Calu3 (cell line): ENCODE data around the gene POTEE. TPM values are rescaled to one million over a fixed set of nuclear protein-coding genes. Genes with fewer than 3 reads are reported as not detected.
"Not testable (repeated sequence)": the region's sequence is repeated elsewhere in the genome, so short reads cannot be mapped to it uniquely, and the experiment has no call there.

Experiments used
- Bru-seq: library from RNA; stranded (reverse); fragments of 400-500 nt; gene quantifications from one replicate; lab custom pipeline; 2021; lab: Mats Ljungman, UMichigan
- BruChase-seq, 2 experiments: library from RNA; stranded (reverse); fragments of 400-500 nt; gene quantifications; one replicate each; lab custom pipeline; 2021; lab: Mats Ljungman, UMichigan
- BruUV-seq: library from RNA; stranded (reverse); fragments of 400-500 nt; replicated peaks from 2 replicates; lab custom pipeline; 2021; lab: Mats Ljungman, UMichigan
- CTCF ChIA-PET: fragments of 300-600 bp; sonication (Branson Sonifier 250); formaldehyde crosslinking; loops from one replicate; lab custom pipeline; 2022; ENCODE audit warnings: antibody characterized with exemption; lab: Charles Lee
- DNase-seq: peaks from one replicate; pipeline ENCODE4 v3.0.0; 2022
- H3K27ac Mint-ChIP-seq: one replicate; pipeline ENCODE4 v1.8.0; 2022; ENCODE audit warnings: mixed read lengths; ENCODE audit not compliant: unreplicated experiment
- H3K27me3 Mint-ChIP-seq: one replicate; pipeline ENCODE4 v1.8.0; 2022; ENCODE audit warnings: mixed read lengths; ENCODE audit not compliant: unreplicated experiment
- H3K36me3 Mint-ChIP-seq: one replicate; pipeline ENCODE4 v1.8.0; 2022; ENCODE audit warnings: mild to moderate bottlenecking, moderate library complexity, mixed read lengths; ENCODE audit not compliant: insufficient read depth, unreplicated experiment
- H3K4me1 Mint-ChIP-seq: one replicate; pipeline ENCODE4 v1.8.0; 2022; ENCODE audit warnings: mild to moderate bottlenecking, low read depth, mixed read lengths; ENCODE audit not compliant: unreplicated experiment
- H3K4me3 Mint-ChIP-seq: one replicate; pipeline ENCODE4 v1.8.0; 2022; ENCODE audit warnings: mild to moderate bottlenecking, low read depth, moderate library complexity, mixed read lengths; ENCODE audit not compliant: unreplicated experiment
- H3K9me3 Mint-ChIP-seq: one replicate; pipeline ENCODE4 v1.8.0; 2022; ENCODE audit warnings: low read depth, mixed read lengths; ENCODE audit not compliant: unreplicated experiment
- CTCF ChIP-seq: fragments of 200-600 bp; IDR thresholded peaks from one replicate; pipeline ENCODE4 v1.8.0; 2022; ENCODE audit warnings: antibody characterized with exemption; ENCODE audit not compliant: unreplicated experiment
- intact Hi-C: fragments of 100-400 bp; cut with micrococcal nuclease; formaldehyde crosslinking; loops from one replicate; pipeline ENCODE4 v1.10.0; 2022; ENCODE audit not compliant: unreplicated experiment
- long read RNA-seq: library from polyadenylated mRNA; stranded (forward); transcript quantifications from one replicate; pipeline ENCODE4 v2.0.0, GENCODE V29; 2022
- total RNA-seq: library from RNA; stranded (reverse); gene quantifications from 2 replicates; pipeline ENCODE4 v1.2.3, GENCODE V29; 2022

POTEE gene
- 0.17 and 0.31 TPM in 2 replicates for total RNA-seq
- not detected for Bru-seq, nascent RNA
- BruChase-seq, experiment 1, labeled RNA remaining after a 6-hour chase: not detected
- not detected for BruChase-seq, experiment 2, labeled RNA remaining after a 2-hour chase
- long read RNA-seq, partial matches to known transcripts: 0 of 1 reads
- long read RNA-seq, other reads (novel, unspliced or antisense): 1 of 1 reads

- H3K36me3 Mint-ChIP-seq, BruUV-seq, intact Hi-C loops, H3K27me3 Mint-ChIP-seq, H3K4me3 Mint-ChIP-seq, H3K4me1 Mint-ChIP-seq, DNase-seq, H3K9me3 Mint-ChIP-seq, H3K27ac Mint-ChIP-seq, CTCF ChIA-PET: not testable (repeated sequence)
These were observed at the start of gene POTEE for GRCh38 chr2:131209030-131209772. TSS of gene POTEE (plus strand) at chr2:131209536. CDS start at chr2:131218403, 8,867 bp downstream.

GRCh38 chr2:131165562-131165961, 43.8 kb upstream of the POTEE start:
- H3K36me3 Mint-ChIP-seq, DNase-seq, BruUV-seq, H3K27ac Mint-ChIP-seq, CTCF ChIA-PET, H3K4me3 Mint-ChIP-seq, H3K9me3 Mint-ChIP-seq, intact Hi-C loops, H3K4me1 Mint-ChIP-seq: not testable (repeated sequence)
- peaks cover 14% of the 10 kb centered on the region for H3K27me3 Mint-ChIP-seq

GRCh38 chr2:131168538-131168937, 40.8 kb upstream of the POTEE start:
- intact Hi-C loops: no loop called here
- no peak for DNase-seq
- Mint-ChIP-seq H3K9me3 (no peaks in the 10 kb centered on the region), H3K36me3 (no peaks in the 10 kb centered on the region), H3K27ac (no peak overlapping the region), H3K27me3 (peaks cover 14% of the 10 kb centered on the region), H3K4me3 (no peak overlapping the region), H3K4me1 (no peaks in the 10 kb centered on the region)
- TF ChIP-seq CTCF: no peak
- no TSS peak for BruUV-seq
- CTCF ChIA-PET: no interaction called here

- DNase-seq, CTCF ChIA-PET, H3K27ac Mint-ChIP-seq, H3K36me3 Mint-ChIP-seq, H3K9me3 Mint-ChIP-seq, BruUV-seq, intact Hi-C loops, H3K4me1 Mint-ChIP-seq, H3K4me3 Mint-ChIP-seq: not testable (repeated sequence)
- peaks cover 56% of the 10 kb centered on the region for H3K27me3 Mint-ChIP-seq
These were observed 31.3 kb upstream of the POTEE start for GRCh38 chr2:131178050-131178449.

- H3K27me3 Mint-ChIP-seq: peaks cover 56% of the 10 kb centered on the region
- H3K36me3 Mint-ChIP-seq, BruUV-seq, H3K4me3 Mint-ChIP-seq, H3K4me1 Mint-ChIP-seq, DNase-seq, intact Hi-C loops, H3K27ac Mint-ChIP-seq, H3K9me3 Mint-ChIP-seq, CTCF ChIA-PET: not testable (repeated sequence)
These were observed 30.5 kb upstream of the POTEE start for GRCh38 chr2:131178721-131179418.

GRCh38 chr2:131181451-131181850, 27.9 kb upstream of the POTEE start:
- DNase-seq, H3K9me3 Mint-ChIP-seq, H3K36me3 Mint-ChIP-seq, H3K4me3 Mint-ChIP-seq, BruUV-seq, H3K4me1 Mint-ChIP-seq, H3K27ac Mint-ChIP-seq, intact Hi-C loops: not testable (repeated sequence)
- peaks cover 42% of the 10 kb centered on the region for H3K27me3 Mint-ChIP-seq
- CTCF ChIA-PET: interaction anchor here (0.8 kb wide), 1 partner anchor 48 kb away, joined by 4 read pairs; no protein-coding TSS in a partner anchor

GRCh38 chr2:131193421-131193820, 15.9 kb upstream of the POTEE start:
- intact Hi-C loops, CTCF ChIA-PET, DNase-seq, H3K9me3 Mint-ChIP-seq, BruUV-seq, H3K4me1 Mint-ChIP-seq, H3K4me3 Mint-ChIP-seq, H3K27ac Mint-ChIP-seq, H3K36me3 Mint-ChIP-seq: not testable (repeated sequence)
- peaks cover 25% of the 10 kb centered on the region for H3K27me3 Mint-ChIP-seq

GRCh38 chr2:131196186-131196585, 13.2 kb upstream of the POTEE start:
- CTCF ChIA-PET, H3K9me3 Mint-ChIP-seq, BruUV-seq, H3K4me1 Mint-ChIP-seq, H3K27ac Mint-ChIP-seq, H3K36me3 Mint-ChIP-seq, H3K4me3 Mint-ChIP-seq, DNase-seq, intact Hi-C loops: not testable (repeated sequence)
- peaks cover 14% of the 10 kb centered on the region for H3K27me3 Mint-ChIP-seq
